HepG2 (cell line): ENCODE measurements around the gene DLG2. TPM values are rescaled to one million over a fixed set of nuclear protein-coding genes. Genes with fewer than 3 reads are reported as not detected.

Experiments
- ATAC-seq: fragments of 200-7000 bp; cut with Tn5 transposase; 3 replicates; pipeline ENCODE4 v1.9.1; 2020; ENCODE audit warnings: mild to moderate bottlenecking, moderate library complexity
- BruUV-seq: library from RNA; stranded (reverse); fragments of 400-500 nt; replicated peaks from 2 replicates; lab custom pipeline; 2021; lab: Mats Ljungman, UMichigan
- CTCF ChIA-PET: fragments of 300-600 bp; formaldehyde crosslinking; extraction: SDS; loops from one replicate; lab custom pipeline; 2021; ENCODE audit warnings: low total read pairs, inconsistent platforms, low intra/inter-chr PET ratio; lab: Yijun Ruan, JAX
- POLR2A ChIA-PET: fragments of 350-600 bp; sonication (Branson Sonifier 250); formaldehyde crosslinking; loops from one replicate; lab custom pipeline; 2020; ENCODE audit warnings: antibody characterized with exemption, inconsistent platforms; lab: Yijun Ruan, JAX
- DNase-seq: peaks from one replicate; pipeline ENCODE4 v3.0.0-alpha.2; 2015; ENCODE audit warnings: low spot score
- FAIRE-seq: peaks from 3 replicates; lab custom pipeline; 2011; peaks lifted over from hg19 to GRCh38; lab: Jason Lieb, UNC
- H2AFZ ChIP-seq: one replicate; pipeline ENCODE4 v1.6.1; 2011; ENCODE audit warnings: low read length, inconsistent platforms
- H3K27ac ChIP-seq: fragments of 300-600 bp; 3 replicates; pipeline ENCODE4 v1.8.0; 2011; ENCODE audit warnings: mixed run types, mild to moderate bottlenecking, mixed read lengths, low read length, inconsistent platforms; ENCODE audit not compliant: insufficient read depth; ENCODE audit errors: extremely low read length
- H3K27me3 ChIP-seq, 2 experiments: fragments of 200-600 bp in 1 of 2; 2 replicates in 1 of 2; 3 replicates in 1 of 2; pipeline versions ENCODE4 v1.6.0 to v1.8.0; 2011; ENCODE audit warnings: low read length in 2 of 2, mild to moderate bottlenecking in 2 of 2, moderate library complexity in 2 of 2, inconsistent platforms in 1 of 2; ENCODE audit not compliant: insufficient read depth in 2 of 2, control insufficient read depth in 1 of 2
- H3K36me3 ChIP-seq, 2 experiments: fragments of 200-600 bp in 1 of 2; replicated peaks in 1 of 2; 2 replicates in 1 of 2; 3 replicates in 1 of 2; pipeline versions ENCODE4 v1.5.1 to v1.8.0; 2011; ENCODE audit warnings: low read length in 2 of 2, inconsistent platforms in 1 of 2; ENCODE audit not compliant: insufficient read depth in 2 of 2, control insufficient read depth in 1 of 2
- H3K4me1 ChIP-seq: 2 replicates; pipeline ENCODE4 v1.5.1; 2012; ENCODE audit warnings: low read length, inconsistent platforms; ENCODE audit not compliant: insufficient read depth
- H3K4me2 ChIP-seq: 2 replicates; pipeline ENCODE4 v1.6.0; 2011; ENCODE audit warnings: low read depth, low read length, inconsistent platforms
- H3K4me3 ChIP-seq, 3 experiments: fragments of 200-600 bp in 1 of 3; sonication (generic), shearing (Covaris generic) in 1 of 3; replicated peaks in 1 of 3; 2 replicates each; pipeline ENCODE4 v1.5.1; 2011 to 2016; ENCODE audit warnings: low read length in 3 of 3, inconsistent platforms in 2 of 3, low read depth in 2 of 3, mild to moderate bottlenecking in 2 of 3, control low read depth in 1 of 3, mixed read lengths in 1 of 3; ENCODE audit not compliant: insufficient read depth in 1 of 3
- H3K79me2 ChIP-seq: one replicate; pipeline ENCODE4 v1.6.1; 2011; ENCODE audit warnings: low read length, inconsistent platforms; ENCODE audit not compliant: insufficient read depth
- H3K9ac ChIP-seq: 2 replicates; pipeline ENCODE4 v1.6.0; 2011; ENCODE audit warnings: mild to moderate bottlenecking, low read depth, low read length, inconsistent platforms; ENCODE audit not compliant: insufficient read depth
- H3K9me3 ChIP-seq: 2 replicates; pipeline ENCODE4 v1.5.1; 2012; ENCODE audit warnings: mild to moderate bottlenecking, low read length
- H4K20me1 ChIP-seq: 2 replicates; pipeline ENCODE4 v1.6.0; 2011; ENCODE audit warnings: inconsistent platforms, mild to moderate bottlenecking, low read length, moderate library complexity; ENCODE audit not compliant: insufficient read depth
- BCL3 ChIP-seq: sonication (generic); formaldehyde crosslinking; IDR thresholded peaks from 2 replicates; pipeline ENCODE4 v1.5.1; 2020; ENCODE audit warnings: mild to moderate bottlenecking, missing genetic modification reagents, moderate library complexity
- NFE2L1 ChIP-seq: sonication (generic); formaldehyde crosslinking; IDR thresholded peaks from 2 replicates; pipeline ENCODE4 v1.4.0; 2020; ENCODE audit warnings: missing genetic modification reagents, mild to moderate bottlenecking, borderline replicate concordance
- SMARCC2 ChIP-seq: fragments of 450-650 bp; IDR thresholded peaks from 2 replicates; pipeline ENCODE4 v1.6.1; 2017; ENCODE audit warnings: antibody characterized with exemption, mild to moderate bottlenecking
- ZFP1 ChIP-seq: IDR thresholded peaks from 2 replicates; pipeline ENCODE4 v1.6.1; 2016
- ZMYM4 ChIP-seq: sonication (generic); formaldehyde crosslinking; IDR thresholded peaks from 2 replicates; pipeline ENCODE4 v1.8.1; 2023; ENCODE audit warnings: mild to moderate bottlenecking, missing genetic modification reagents
- ZNF574 ChIP-seq: sonication (generic); formaldehyde crosslinking; IDR thresholded peaks from 2 replicates; pipeline ENCODE4 v1.4.0; 2020; ENCODE audit warnings: missing genetic modification reagents
- ZNF776 ChIP-seq: sonication (generic); formaldehyde crosslinking; IDR thresholded peaks from 2 replicates; pipeline ENCODE4 v1.4.0; 2020; ENCODE audit warnings: mild to moderate bottlenecking, missing genetic modification reagents
- WGBS: methylation state at CpG from one replicate; pipeline ENCODE4 v1.1.6; 2017; ENCODE audit warnings: low lambda C conversion rate; 5-methylcytosine and 5-hydroxymethylcytosine counted together
- in situ Hi-C: cut with HindIII; loops from 2 replicates; pipeline ENCODE4 v1.10.0; 2017; ENCODE audit warnings: low pct_unique_long_range_greater_than_20kb; ENCODE audit not compliant: extremely low pct_ligation_motif_present
- intact Hi-C: fragments of 100-400 bp; cut with micrococcal nuclease; formaldehyde crosslinking; loops from one replicate; pipeline ENCODE4 v1.10.0; 2022; ENCODE audit not compliant: unreplicated experiment
- polyA plus RNA-seq, 8 experiments: library from polyadenylated mRNA; depleted of rRNA in 3 of 8; stranded (reverse) in 7 of 8; unstranded in 1 of 8; fragments of >200 nt; fragmentation: Illumina TruSeq in 4 of 8; extraction: Trizol in 4 of 8; gene quantifications; 2 replicates each; pipeline versions ENCODE4 v1.2.1 to v1.2.3, GENCODE V29; 2011 to 2016; ENCODE audit warnings: low read depth in 4 of 8, missing spikeins in 1 of 8, mixed read lengths in 1 of 8; ENCODE audit not compliant: insufficient read depth in 1 of 8
- total RNA-seq, 5 experiments: library from RNA; depleted of rRNA; stranded (reverse); fragments of >200 nt; fragmentation: Illumina TruSeq; extraction: Trizol; gene quantifications; 2 replicates each; pipeline ENCODE4 v1.2.3, GENCODE V29; 2016; ENCODE audit warnings: low read depth in 1 of 5

Gene DLG2
- total and polyA plus RNA-seq, 2 of the 13 experiments (the other 11 are each of a cell fraction or from before 2014, with no cell fraction given) = 0.46 to 1.0 TPM

DNA sequence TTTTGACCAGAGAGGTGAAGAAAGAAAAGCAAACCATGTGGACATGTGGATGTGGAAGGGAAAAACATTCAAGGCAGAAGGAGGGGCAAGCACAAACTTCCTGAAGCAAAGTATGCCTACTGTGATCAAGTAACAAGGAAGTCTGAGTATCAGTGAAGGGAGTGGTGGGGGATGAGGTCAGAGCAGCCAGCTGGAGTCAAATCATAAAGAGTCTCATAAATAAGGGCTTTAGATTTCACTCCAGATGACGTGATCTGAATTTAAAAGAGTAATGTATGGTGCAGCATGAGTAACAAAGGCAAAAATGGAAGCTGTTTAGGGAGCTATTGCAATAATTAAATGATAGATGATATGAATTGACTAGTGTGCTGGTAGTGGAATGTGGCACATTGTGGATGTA, 1675.6 kb downstream of the DLG2 start:
- TF ChIP-seq ZMYM4 (CRISPR knock-in tag) (no peak), ZNF574 (no peak), ZNF776 (CRISPR knock-in tag) (no peak), SMARCC2 (no peak), ZFP1 (CRISPR knock-in tag) (no peak), BCL3 (CRISPR knock-in tag) (no peak), NFE2L1 (no peak)
- TF ChIP-seq, all 625 proteins: peak for 0
- ChIA-PET CTCF (no interaction called here), POLR2A (no interaction called here)
- Histone ChIP-seq H3K27me3 (no peaks in the 10 kb centered on the region), H2AFZ (no peak overlapping the region), H3K36me3 (no peaks in the 10 kb centered on the region), H3K9ac (no peak overlapping the region), H3K4me3 (no peak overlapping the region), H3K4me1 (no peaks in the 10 kb centered on the region), H4K20me1 (no peaks in the 10 kb centered on the region), H3K79me2 (no peaks in the 10 kb centered on the region), H3K4me2 (no peak overlapping the region), H3K9me3 (no peaks in the 10 kb centered on the region), H3K27ac (no peak overlapping the region)
- FAIRE-seq (no peak), DNase-seq (no peak), ATAC-seq (no peak)
- no TSS peak for BruUV-seq
- in situ Hi-C loops = no loop called here
- intact Hi-C loops = no loop called here
- 0% methylated on average over 1 of the region's 1 CpG for WGBS
